ENCODE data around the gene NCAM1.

Gene NCAM1

GRCh38 chr11:113237261-113237660, 276.0 kb downstream of the NCAM1 start:
- no peak for DNase-seq

- no peak for DNase-seq
These were observed 277.5 kb downstream of the NCAM1 start for GRCh38 chr11:113238721-113239120.

GRCh38 chr11:113240389-113240788, 279.2 kb downstream of the NCAM1 start:
- DNase-seq = no peak

- no peak for DNase-seq
These were observed 279.8 kb downstream of the NCAM1 start for GRCh38 chr11:113240790-113241635.

- DNase-seq = no peak
These were observed 280.4 kb downstream of the NCAM1 start for GRCh38 chr11:113241636-113242054.

- DNase-seq = no peak
These were observed 280.8 kb downstream of the NCAM1 start for GRCh38 chr11:113242060-113242459.

GRCh38 chr11:113242767-113243397, 281.7 kb downstream of the NCAM1 start:
- DNase-seq = no peak

GRCh38 chr11:113243696-113244095, 282.5 kb downstream of the NCAM1 start:
- no peak for DNase-seq

GRCh38 chr11:113245216-113245615, 284.0 kb downstream of the NCAM1 start:
- no peak for DNase-seq

GRCh38 chr11:113247221-113247620, 286.0 kb downstream of the NCAM1 start:
- DNase-seq = no peak

- no peak for DNase-seq
These were observed 286.7 kb downstream of the NCAM1 start for GRCh38 chr11:113247966-113248365.

GRCh38 chr11:113248702-113249490, 287.7 kb downstream of the NCAM1 start:
- no peak for DNase-seq

- no peak for DNase-seq
These were observed 288.2 kb downstream of the NCAM1 start for GRCh38 chr11:113249491-113249763.

- no peak for DNase-seq
These were observed 288.6 kb downstream of the NCAM1 start for GRCh38 chr11:113249786-113250185.

GRCh38 chr11:113251281-113251680, 290.1 kb downstream of the NCAM1 start:
- DNase-seq = no peak

- DNase-seq = no peak
These were observed 292.2 kb downstream of the NCAM1 start for GRCh38 chr11:113253406-113253805.

GRCh38 chr11:113255096-113255495, 293.9 kb downstream of the NCAM1 start:
- DNase-seq = no peak

GRCh38 chr11:113255741-113256140, 294.5 kb downstream of the NCAM1 start:
- DNase-seq = no peak

GRCh38 chr11:113256431-113257202, 295.4 kb downstream of the NCAM1 start:
- no peak for DNase-seq

GRCh38 chr11:113260096-113260425, 298.8 kb downstream of the NCAM1 start:
- DNase-seq = no peak

GRCh38 chr11:113260541-113260940, 299.3 kb downstream of the NCAM1 start:
- no peak for DNase-seq

- no peak for DNase-seq
These were observed 300.7 kb downstream of the NCAM1 start for GRCh38 chr11:113261709-113262475.

All from CD4-positive, alpha-beta T cell treated with Interleukin-17A for 4 hours (primary cell).